ENCODE data around the gene UGDH. TPM values are rescaled to one million over a fixed set of nuclear protein-coding genes. Genes with fewer than 3 reads are reported as not detected.
"Not testable (repeated sequence)": the region's sequence is repeated elsewhere in the genome, so short reads cannot be mapped to it uniquely, and the experiment has no call there.

The UGDH gene
- 10 to 100 TPM; 26.0 to 26.6 TPM for total RNA-seq

DNA sequence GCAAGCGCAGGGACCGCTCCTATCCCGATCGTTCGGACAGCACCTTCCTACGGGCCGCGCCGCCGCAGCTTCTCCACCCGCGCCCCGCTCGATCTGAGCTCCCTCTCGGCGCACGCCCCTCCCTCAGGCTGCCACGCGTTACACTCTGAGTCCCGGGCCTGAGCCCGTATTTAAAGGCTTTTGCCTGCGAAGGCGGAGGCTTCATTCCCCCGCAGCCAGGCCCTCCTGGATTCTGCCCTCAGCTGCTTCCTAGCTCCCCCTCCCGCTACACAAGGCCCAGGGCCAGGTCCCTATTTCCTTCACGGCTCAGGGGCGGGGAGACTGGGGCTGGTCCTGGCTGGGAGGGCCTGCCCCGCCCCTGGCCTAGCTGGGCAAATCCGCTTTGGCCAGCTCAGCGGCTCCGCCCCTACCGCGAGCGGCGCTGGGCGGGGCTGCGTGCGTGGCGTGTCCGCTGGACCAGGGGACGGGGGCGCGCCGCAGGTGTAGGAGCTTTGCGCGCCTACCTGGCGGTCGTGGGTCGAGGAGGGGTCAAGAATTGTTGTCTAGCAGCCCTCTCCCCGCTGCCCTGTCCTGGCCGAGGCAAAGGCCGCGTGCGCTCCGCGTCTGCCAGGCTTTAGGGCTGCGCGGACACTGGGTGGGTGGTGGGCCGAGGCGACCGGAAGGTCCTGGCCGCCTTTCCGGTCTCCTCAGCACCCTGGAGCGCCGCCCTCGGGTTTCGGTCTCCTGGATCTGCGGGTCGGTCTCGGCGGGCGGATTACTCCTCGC is at the start of gene UGDH:
Gene UGDH, minus strand, starts transcription at position 144 of the 765 bp plus-strand sequence. CDS start 5,927 bp downstream, outside the sequence.
- Mint-ChIP-seq H3K9me3 (peaks cover 11 to 22% of the 10 kb centered on the region in 2 donors), H3K36me3 (peaks cover 26 to 36% of the 10 kb centered on the region in 2 donors), H3K27ac (peak within 1 kb of the TSS; percentile 89 to 99)
- DNase-seq (ENCODE audit: low spot score in 2 of 2) (peak; percentile 93 to 96), ATAC-seq (peak; percentile 97 to 99)

DNA sequence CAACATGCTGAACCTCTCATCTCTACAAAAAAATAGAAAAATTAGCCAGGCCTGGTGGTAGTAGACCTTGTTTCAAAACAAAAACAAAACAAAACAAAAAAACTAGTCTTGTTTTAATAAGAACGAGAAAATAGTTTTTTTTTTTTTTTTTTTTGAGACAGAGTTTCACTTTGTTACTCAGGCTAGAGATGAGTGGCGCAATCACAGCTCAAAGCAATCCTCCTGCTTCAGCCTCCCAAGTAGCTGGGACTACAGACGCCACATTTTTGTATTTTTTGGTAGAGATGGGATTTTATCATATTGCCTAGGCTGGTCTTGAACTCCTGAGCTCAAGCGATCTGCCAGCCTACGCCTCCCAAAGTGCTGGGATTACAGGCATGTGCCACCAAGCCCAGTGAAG is 47.7 kb upstream of the UGDH start:
- Mint-ChIP-seq H3K36me3 (no peaks in the 10 kb centered on the region), H3K27ac (no peak overlapping the region), H3K9me3 (no peaks in the 10 kb centered on the region)
- ATAC-seq: peak in 1 of 2 donors; percentile 52
- no peak for DNase-seq (ENCODE audit: low spot score in 2 of 2)

DNA sequence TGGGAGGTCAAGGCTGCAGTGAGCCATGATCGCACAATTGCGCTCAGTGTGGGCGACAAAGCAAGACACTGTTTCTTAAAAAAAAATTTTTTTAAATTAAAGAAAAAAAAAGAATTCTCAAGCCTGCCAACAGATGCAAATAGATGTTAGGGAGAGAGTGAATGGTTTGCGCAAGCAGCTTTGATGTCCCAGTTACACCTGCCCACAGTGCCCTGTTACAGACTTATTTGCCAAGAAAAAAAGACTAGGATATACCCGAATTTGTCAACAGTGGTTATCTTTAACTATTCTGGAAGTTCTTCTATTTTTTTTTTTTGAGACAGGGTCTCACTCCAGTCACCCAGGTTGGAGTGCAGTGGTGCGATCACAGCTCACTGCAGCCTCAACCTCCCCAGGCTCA is 44.3 kb upstream of the UGDH start:
- no peak overlapping the region for H3K27ac Mint-ChIP-seq
- H3K9me3 Mint-ChIP-seq: no peaks in the 10 kb centered on the region
- DNase-seq (ENCODE audit: low spot score in 2 of 2): no peak
- H3K36me3 Mint-ChIP-seq: peaks cover 0 to under 1% of the 10 kb centered on the region in 2 donors
- no peak for ATAC-seq

GRCh38 chr4:39571054-39571453 is 43.8 kb upstream of the UGDH start:
- peak overlapping the region in 1 of 2 donors; percentile 66 for H3K27ac Mint-ChIP-seq
- H3K36me3 Mint-ChIP-seq: peaks cover 4 to 5% of the 10 kb centered on the region in 2 donors
- no peak for ATAC-seq
- H3K9me3 Mint-ChIP-seq: peaks cover 2 to 4% of the 10 kb centered on the region in 2 donors
- no peak for DNase-seq (ENCODE audit: low spot score in 2 of 2)

GRCh38 chr4:39569209-39569608 is 42.0 kb upstream of the UGDH start:
- DNase-seq (ENCODE audit: low spot score in 2 of 2) (no peak), ATAC-seq (no peak)
- peaks cover 13 to 16% of the 10 kb centered on the region in 2 donors for H3K36me3 Mint-ChIP-seq
- peaks cover 4 to 12% of the 10 kb centered on the region in 2 donors for H3K9me3 Mint-ChIP-seq
- H3K27ac Mint-ChIP-seq: no peak overlapping the region

- DNase-seq (ENCODE audit: low spot score in 2 of 2): no peak
- Mint-ChIP-seq H3K27ac (no peak overlapping the region), H3K36me3 (peaks cover 13 to 16% of the 10 kb centered on the region in 2 donors), H3K9me3 (peaks cover 4 to 12% of the 10 kb centered on the region in 2 donors)
- ATAC-seq: no peak
Measured at GRCh38 chr4:39568805-39569204, 41.6 kb upstream of the UGDH start.

GRCh38 chr4:39565878-39566600 is 38.8 kb upstream of the UGDH start:
- H3K36me3 Mint-ChIP-seq: peaks cover 13 to 16% of the 10 kb centered on the region in 2 donors
- no peak for DNase-seq (ENCODE audit: low spot score in 2 of 2)
- ATAC-seq: no peak
- H3K27ac Mint-ChIP-seq: no peak overlapping the region
- H3K9me3 Mint-ChIP-seq: peaks cover 4 to 12% of the 10 kb centered on the region in 2 donors

GRCh38 chr4:39563346-39563847 is 36.2 kb upstream of the UGDH start:
- Mint-ChIP-seq H3K27ac (no peak overlapping the region), H3K36me3 (peaks cover 13 to 16% of the 10 kb centered on the region in 2 donors), H3K9me3 (peaks cover 4 to 12% of the 10 kb centered on the region in 2 donors)
- no peak for DNase-seq (ENCODE audit: low spot score in 2 of 2)
- no peak for ATAC-seq

DNA sequence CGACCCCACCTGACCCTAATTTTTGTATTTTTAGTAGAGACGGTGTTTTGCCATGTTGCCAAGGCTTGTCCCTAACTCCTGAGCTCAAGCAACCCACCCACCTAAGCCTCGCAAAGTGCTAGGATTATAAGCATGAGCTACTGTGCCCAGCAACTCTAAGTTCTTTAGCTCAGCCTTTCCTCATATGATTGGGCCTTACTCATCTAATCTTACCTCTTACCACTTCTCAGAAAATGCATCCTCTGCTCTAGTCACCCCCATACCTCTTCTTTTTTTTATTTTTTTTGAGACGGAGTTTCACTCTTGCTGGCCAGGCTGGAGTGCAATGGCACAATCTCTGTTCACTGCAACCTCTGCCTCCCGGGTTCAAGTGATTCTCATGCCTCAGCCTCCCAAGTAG is 35.6 kb upstream of the UGDH start:
- peaks cover 13 to 16% of the 10 kb centered on the region in 2 donors for H3K36me3 Mint-ChIP-seq
- H3K9me3 Mint-ChIP-seq: peaks cover 4 to 12% of the 10 kb centered on the region in 2 donors
- no peak for DNase-seq (ENCODE audit: low spot score in 2 of 2)
- no peak overlapping the region for H3K27ac Mint-ChIP-seq
- peak in 1 of 2 donors; percentile 43 for ATAC-seq

- H3K27ac Mint-ChIP-seq: no peak overlapping the region
- DNase-seq (ENCODE audit: low spot score in 2 of 2) (no peak), ATAC-seq (no peak)
Measured at GRCh38 chr4:39559626-39560025, 32.4 kb upstream of the UGDH start.

GRCh38 chr4:39555472-39555871 is 28.2 kb upstream of the UGDH start:
- no peak for ATAC-seq
- H3K9me3 Mint-ChIP-seq: no peaks in the 10 kb centered on the region
- DNase-seq (ENCODE audit: low spot score in 2 of 2): no peak
- H3K36me3 Mint-ChIP-seq: no peaks in the 10 kb centered on the region
- H3K27ac Mint-ChIP-seq: no peak overlapping the region

More at GRCh38 chr4:39559626-39560025, 32.4 kb upstream of the UGDH start:
- peaks cover 3% of the 10 kb centered on the region in 2 donors for H3K36me3 Mint-ChIP-seq
- H3K9me3 Mint-ChIP-seq: peaks cover 0 to 2% of the 10 kb centered on the region in 2 donors

- ATAC-seq: no peak
Measured at GRCh38 chr4:39548425-39549067, 21.3 kb upstream of the UGDH start.

DNA sequence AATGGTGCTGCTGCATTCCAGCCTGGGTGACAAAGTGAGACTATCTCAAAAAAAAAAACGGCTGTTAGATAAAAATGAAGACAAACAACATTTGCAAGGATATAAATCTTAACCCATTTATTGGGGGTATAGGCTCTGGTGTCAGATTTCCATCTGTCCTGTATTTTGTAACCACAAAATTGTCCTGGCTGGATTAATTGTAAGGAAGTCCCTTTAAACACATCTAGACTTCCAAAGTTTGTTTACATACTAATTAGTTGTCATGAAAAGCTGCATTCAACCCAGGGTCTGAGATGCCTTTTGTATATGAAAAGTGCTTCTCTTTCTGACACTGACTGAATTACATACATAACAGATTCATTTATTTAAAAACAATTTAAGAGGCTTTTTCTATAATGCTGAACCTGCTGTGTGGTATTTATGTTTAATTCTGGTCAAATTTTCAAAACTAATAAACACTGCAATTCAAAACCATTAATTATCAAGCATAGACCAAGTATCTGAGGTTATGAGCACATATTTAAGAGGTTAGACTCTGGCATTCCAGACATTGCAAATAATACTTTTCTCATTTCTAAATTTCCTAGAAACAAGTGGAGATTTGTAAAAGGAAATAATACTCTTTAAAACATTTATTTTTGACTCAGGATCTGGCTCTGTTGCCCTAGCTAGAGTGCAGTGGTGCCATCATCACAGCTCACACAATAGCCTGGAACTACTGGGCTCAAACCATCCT is 17.5 kb upstream of the UGDH start:
- H3K27ac Mint-ChIP-seq: no peak overlapping the region
- no peaks in the 10 kb centered on the region for H3K36me3 Mint-ChIP-seq

More at GRCh38 chr4:39548425-39549067, 21.3 kb upstream of the UGDH start:
- Mint-ChIP-seq H3K36me3 (no peaks in the 10 kb centered on the region), H3K9me3 (no peaks in the 10 kb centered on the region), H3K27ac (no peak overlapping the region)
- no peak for DNase-seq (ENCODE audit: low spot score in 2 of 2)

GRCh38 chr4:39544080-39544479 is 16.8 kb upstream of the UGDH start:
- not testable (repeated sequence) for H3K9me3 Mint-ChIP-seq; ATAC-seq; H3K36me3 Mint-ChIP-seq; DNase-seq (ENCODE audit: low spot score in 2 of 2); H3K27ac Mint-ChIP-seq

More for the DNA sequence above, 17.5 kb upstream of the UGDH start:
- DNase-seq (ENCODE audit: low spot score in 2 of 2) (no peak), ATAC-seq (no peak)
- H3K9me3 Mint-ChIP-seq: no peaks in the 10 kb centered on the region

DNA sequence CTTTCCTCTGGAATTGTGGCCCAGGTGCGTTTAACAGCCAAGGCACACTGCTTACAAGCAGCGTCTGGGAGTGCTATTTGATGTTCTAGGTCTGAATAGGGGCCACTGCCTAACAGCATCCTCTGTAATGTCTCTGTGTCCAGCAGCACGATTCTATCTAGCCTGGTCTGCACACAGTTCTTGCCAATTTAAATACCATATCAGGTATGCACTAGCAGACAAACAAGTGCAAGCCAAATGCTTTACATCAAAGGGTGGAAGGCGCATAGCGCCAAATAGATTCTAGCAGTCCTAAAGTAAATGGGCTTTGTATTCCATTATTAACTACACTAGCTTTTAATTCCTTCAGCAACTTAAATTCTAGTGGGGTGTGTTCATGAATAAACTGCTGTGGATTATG is 15.8 kb upstream of the UGDH start:
- Mint-ChIP-seq H3K9me3 (no peaks in the 10 kb centered on the region), H3K36me3 (no peaks in the 10 kb centered on the region)
- ATAC-seq: no peak

GRCh38 chr4:39542611-39543012 is 15.4 kb upstream of the UGDH start:
- ATAC-seq (no peak), DNase-seq (ENCODE audit: low spot score in 2 of 2) (no peak)
- Mint-ChIP-seq H3K36me3 (no peaks in the 10 kb centered on the region), H3K27ac (no peak overlapping the region), H3K9me3 (no peaks in the 10 kb centered on the region)

More for the DNA sequence above, 15.8 kb upstream of the UGDH start:
- no peak for DNase-seq (ENCODE audit: low spot score in 2 of 2)
- H3K27ac Mint-ChIP-seq: no peak overlapping the region
